Eye (tissue), 1 donor: Measurements from ENCODE around the gene KIF17.

Experiments used
- DNase-seq: peaks from one replicate; pipeline ENCODE4 v3.0.0-alpha.2; 2015

Gene KIF17

GRCh38 chr1:20616847-20617487 lies 100.8 kb downstream of the KIF17 start:
- no peak for DNase-seq

DNA sequence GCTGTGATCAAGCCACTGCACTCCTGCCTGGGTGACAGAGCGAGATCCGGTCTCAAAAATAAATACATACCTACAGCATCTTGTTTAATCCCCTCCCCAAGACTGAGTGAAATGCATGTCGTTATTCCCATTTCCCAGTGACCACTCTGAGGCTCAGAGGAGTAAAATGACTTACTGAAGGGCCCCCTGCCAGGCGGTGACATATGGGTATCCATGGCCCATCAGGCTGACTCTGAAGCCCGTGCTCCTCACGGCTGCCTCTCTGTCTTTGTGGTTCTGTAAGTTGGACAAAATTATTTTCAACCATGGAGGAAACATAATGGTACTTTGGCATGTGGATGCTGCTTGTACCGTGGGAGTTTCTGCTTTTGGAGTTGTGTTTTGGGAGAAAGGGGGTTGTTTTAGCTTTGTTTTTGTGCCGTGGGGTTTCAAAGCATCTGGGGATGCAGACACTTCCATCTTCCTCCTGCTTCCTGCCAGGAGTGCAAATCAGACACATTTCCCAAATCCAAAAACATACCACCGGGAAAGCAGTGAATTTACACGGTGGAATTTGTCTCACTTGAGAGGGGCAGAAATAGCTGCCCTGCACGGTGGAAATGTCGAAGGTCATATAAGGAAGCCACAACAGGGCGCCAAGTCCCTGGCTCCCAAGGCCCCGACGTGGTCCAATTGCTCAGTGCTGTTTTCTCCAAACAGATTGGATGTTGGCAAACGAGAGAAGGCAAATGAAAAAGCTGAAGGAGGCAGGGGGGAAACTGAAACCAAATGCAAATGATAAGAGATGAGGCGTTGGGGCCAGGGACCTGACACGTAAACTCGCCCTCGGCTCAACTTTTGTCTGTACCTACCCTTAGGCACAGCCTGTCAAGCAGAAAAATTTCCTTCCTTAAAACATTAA lies 101.6 kb downstream of the KIF17 start:
- DNase-seq: no peak

GRCh38 chr1:20614131-20614579 lies 103.7 kb downstream of the KIF17 start:
- DNase-seq: no peak
